Type B pancreatic cell (in vitro differentiated cells): Measurements from ENCODE around the gene BCAN. TPM values are rescaled to one million over a fixed set of nuclear protein-coding genes. Genes with fewer than 3 reads are reported as not detected.

Source experiments
- DNase-seq: peaks from one replicate; pipeline ENCODE4 v3.0.0; 2021; ENCODE audit warnings: mixed read lengths; ENCODE audit not compliant: unreplicated experiment; ENCODE audit errors: extremely low spot score
- H3K27ac Mint-ChIP-seq: 2 replicates; pipeline ENCODE4 v1.8.0; 2021; ENCODE audit warnings: mild to moderate bottlenecking, mixed read lengths
- H3K27me3 Mint-ChIP-seq: 2 replicates; pipeline ENCODE4 v1.8.0; 2021; ENCODE audit warnings: mixed read lengths
- H3K36me3 Mint-ChIP-seq: 2 replicates; pipeline ENCODE4 v1.8.0; 2021; ENCODE audit warnings: mixed read lengths
- H3K4me1 Mint-ChIP-seq: one replicate; pipeline ENCODE4 v1.8.0; 2021; ENCODE audit warnings: mixed read lengths; ENCODE audit not compliant: unreplicated experiment
- H3K4me3 Mint-ChIP-seq: 2 replicates; pipeline ENCODE4 v1.8.0; 2021; ENCODE audit warnings: mild to moderate bottlenecking, mixed read lengths
- H3K9me3 Mint-ChIP-seq: 2 replicates; pipeline ENCODE4 v1.8.0; 2021; ENCODE audit warnings: mixed read lengths
- CTCF ChIP-seq: fragments of 200-600 bp; sonication (generic); conservative IDR thresholded peaks from 2 replicates; pipeline ENCODE4 v1.5.0; 2021; ENCODE audit warnings: antibody characterized with exemption, mild to moderate bottlenecking
- total RNA-seq: library from RNA; stranded (reverse); gene quantifications from 2 replicates; pipeline ENCODE4 v1.2.1, GENCODE V29; 2021; ENCODE audit warnings: low replicate concordance

Gene BCAN
- total RNA-seq, 1 donor from 2014 or later: 12.6 TPM

- Mint-ChIP-seq H3K4me1 (peaks cover 58% of the 10 kb centered on the region), H3K4me3 (peak overlapping the region; percentile 47), H3K27ac (peak overlapping the region; percentile 74), H3K27me3 (no peaks in the 10 kb centered on the region), H3K9me3 (no peaks in the 10 kb centered on the region), H3K36me3 (peaks cover 27% of the 10 kb centered on the region)
- no peak for TF ChIP-seq CTCF
- no peak for DNase-seq
Observed at GRCh38 chr1:156697481-156697880, 55.6 kb downstream of the BCAN start.

GRCh38 chr1:156698995-156699394, 57.1 kb downstream of the BCAN start:
- Mint-ChIP-seq H3K4me1 (peaks cover 55% of the 10 kb centered on the region), H3K9me3 (no peaks in the 10 kb centered on the region), H3K27ac (no peak overlapping the region), H3K36me3 (peaks cover 27% of the 10 kb centered on the region), H3K27me3 (peaks cover under 1% of the 10 kb centered on the region), H3K4me3 (peak overlapping the region; percentile 54)
- TF ChIP-seq CTCF: no peak
- DNase-seq: no peak

DNA sequence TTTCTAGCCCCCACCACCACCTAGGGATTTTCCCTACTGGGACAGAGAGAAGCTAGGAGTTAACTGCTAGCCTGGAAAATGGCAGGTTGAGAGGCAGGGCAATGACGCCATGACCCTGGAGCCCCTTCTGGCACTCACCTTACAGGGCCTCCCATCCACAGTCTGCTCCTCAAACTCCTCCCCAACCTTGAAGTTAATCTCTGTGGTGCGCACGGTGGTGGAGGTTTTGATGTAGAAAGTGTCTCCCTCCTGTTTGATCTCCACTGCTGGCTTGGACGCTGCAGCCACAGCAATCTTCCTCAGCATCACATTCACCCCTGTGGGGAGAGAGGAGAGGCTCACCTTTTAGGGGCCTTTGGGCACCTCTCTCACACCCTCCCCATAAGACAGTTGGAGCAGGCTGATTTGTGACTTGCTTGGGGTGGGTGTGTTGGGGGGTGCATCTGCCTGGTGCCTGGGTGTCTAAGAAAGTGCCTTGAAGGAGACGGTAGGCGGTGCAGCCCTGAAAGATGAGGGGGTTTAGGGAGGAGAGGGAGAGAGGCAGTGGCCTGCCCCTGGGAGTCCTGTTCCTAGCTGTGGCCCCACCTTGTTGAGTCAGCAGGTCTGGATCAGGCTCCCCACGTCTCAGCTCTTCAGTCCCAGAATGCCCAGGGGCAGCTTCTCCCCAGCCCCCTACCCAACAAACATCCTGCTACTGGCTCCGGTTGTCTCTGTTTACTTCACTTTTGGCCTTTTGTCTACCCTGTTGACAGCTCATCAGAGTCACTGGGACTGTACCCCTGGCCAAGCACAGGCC, 59.0 kb downstream of the BCAN start:
- Mint-ChIP-seq H3K9me3 (no peaks in the 10 kb centered on the region), H3K27ac (no peak overlapping the region), H3K4me1 (peaks cover 53% of the 10 kb centered on the region), H3K4me3 (peak overlapping the region; percentile 72), H3K36me3 (peaks cover 27% of the 10 kb centered on the region), H3K27me3 (peaks cover 7% of the 10 kb centered on the region)
- TF ChIP-seq CTCF: no peak
- DNase-seq: no peak

DNA sequence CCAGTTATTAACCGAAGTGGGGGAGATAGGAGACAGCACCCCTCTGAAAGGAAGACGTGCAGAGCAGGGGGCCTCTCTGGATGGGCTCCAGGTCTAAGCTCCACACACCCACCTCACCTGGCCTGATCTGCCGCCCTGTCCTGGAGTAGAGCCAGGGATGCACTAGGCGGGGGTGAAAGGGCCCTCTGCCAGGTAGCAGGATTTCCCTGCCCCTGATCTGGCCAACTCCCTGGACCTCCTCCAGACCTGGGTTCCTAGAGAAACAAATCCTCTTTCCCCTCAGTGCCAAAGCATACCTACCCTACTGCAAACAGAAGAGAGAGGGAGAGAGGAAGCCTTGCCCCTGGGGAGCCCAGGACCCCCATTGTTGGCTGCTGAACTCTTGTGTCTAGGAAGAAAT, 61.4 kb downstream of the BCAN start:
- peaks cover 45% of the 10 kb centered on the region for H3K4me1 Mint-ChIP-seq
- no peak for DNase-seq
- H3K36me3 Mint-ChIP-seq: peaks cover 19% of the 10 kb centered on the region
- H3K27me3 Mint-ChIP-seq: peaks cover 7% of the 10 kb centered on the region
- no peak for TF ChIP-seq CTCF
- H3K4me3 Mint-ChIP-seq: peak overlapping the region; percentile 93
- peak overlapping the region; percentile 80 for H3K27ac Mint-ChIP-seq
- H3K9me3 Mint-ChIP-seq: no peaks in the 10 kb centered on the region

GRCh38 chr1:156703741-156704140, 61.8 kb downstream of the BCAN start:
- no peak for TF ChIP-seq CTCF
- H3K9me3 Mint-ChIP-seq: no peaks in the 10 kb centered on the region
- peaks cover 48% of the 10 kb centered on the region for H3K4me1 Mint-ChIP-seq
- H3K4me3 Mint-ChIP-seq: peak overlapping the region; percentile 93
- H3K36me3 Mint-ChIP-seq: peaks cover 17% of the 10 kb centered on the region
- H3K27me3 Mint-ChIP-seq: peaks cover 7% of the 10 kb centered on the region
- H3K27ac Mint-ChIP-seq: peak overlapping the region; percentile 80
- no peak for DNase-seq
